Measurements from ENCODE around the gene JMJD6. TPM values are rescaled to one million over a fixed set of nuclear protein-coding genes. Genes with fewer than 3 reads are reported as not detected.

The JMJD6 gene
- total and polyA plus RNA-seq, 2 donors from 2014 or later = 23.6 to 34.3 TPM

DNA sequence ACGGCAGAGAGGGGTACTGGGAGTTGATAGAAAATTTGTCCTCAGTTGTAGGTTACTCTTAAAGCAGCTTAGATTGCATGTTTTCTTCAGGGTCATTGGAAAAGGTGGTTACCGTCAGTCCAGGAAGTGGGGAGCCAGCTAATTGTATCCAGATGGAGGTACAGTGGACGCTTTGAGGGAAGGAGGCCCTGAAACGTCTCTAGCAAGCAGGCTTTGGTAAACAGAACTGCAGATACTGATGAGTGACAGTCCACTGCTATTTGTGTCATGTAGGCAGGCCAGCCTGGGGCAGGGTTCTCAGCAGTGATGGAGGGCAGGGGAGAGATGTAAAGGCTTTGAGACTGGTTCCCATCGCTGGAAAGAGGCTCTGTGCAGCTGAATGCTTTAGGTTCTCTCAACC is 52.7 kb downstream of the JMJD6 start:
- H3K27me3 ChIP-seq (ENCODE audit: control insufficient read depth, insufficient read depth, low read length) = no peaks in the 10 kb centered on the region
- H3K36me3 ChIP-seq (ENCODE audit: control insufficient read depth in 2 of 3, insufficient read depth in 3 of 3, low read length in 3 of 3) = no peaks in the 10 kb centered on the region
- TF ChIP-seq, protein P1, sequence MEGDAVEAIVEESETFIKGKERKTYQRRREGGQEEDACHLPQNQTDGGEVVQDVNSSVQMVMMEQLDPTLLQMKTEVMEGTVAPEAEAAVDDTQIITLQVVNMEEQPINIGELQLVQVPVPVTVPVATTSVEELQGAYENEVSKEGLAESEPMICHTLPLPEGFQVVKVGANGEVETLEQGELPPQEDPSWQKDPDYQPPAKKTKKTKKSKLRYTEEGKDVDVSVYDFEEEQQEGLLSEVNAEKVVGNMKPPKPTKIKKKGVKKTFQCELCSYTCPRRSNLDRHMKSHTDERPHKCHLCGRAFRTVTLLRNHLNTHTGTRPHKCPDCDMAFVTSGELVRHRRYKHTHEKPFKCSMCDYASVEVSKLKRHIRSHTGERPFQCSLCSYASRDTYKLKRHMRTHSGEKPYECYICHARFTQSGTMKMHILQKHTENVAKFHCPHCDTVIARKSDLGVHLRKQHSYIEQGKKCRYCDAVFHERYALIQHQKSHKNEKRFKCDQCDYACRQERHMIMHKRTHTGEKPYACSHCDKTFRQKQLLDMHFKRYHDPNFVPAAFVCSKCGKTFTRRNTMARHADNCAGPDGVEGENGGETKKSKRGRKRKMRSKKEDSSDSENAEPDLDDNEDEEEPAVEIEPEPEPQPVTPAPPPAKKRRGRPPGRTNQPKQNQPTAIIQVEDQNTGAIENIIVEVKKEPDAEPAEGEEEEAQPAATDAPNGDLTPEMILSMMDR (IDR thresholded peaks at IDR 0.05; ENCODE audit: borderline replicate concordance, extremely low read depth, insufficient read depth) = no peak
- no peak overlapping the region for H3K27ac ChIP-seq (ENCODE audit: low read depth in 2 of 2, low read length in 2 of 2)
- intact Hi-C loops (cut with DNase I) = no loop called here
- DNase-seq (no peak), FAIRE-seq (no peak)
- no peaks in the 10 kb centered on the region for H3K9me3 ChIP-seq (ENCODE audit: control insufficient read depth in 2 of 3, insufficient read depth in 1 of 3, low read length in 3 of 3)
- H3K4me3 ChIP-seq (ENCODE audit: low read length in 3 of 3) = no peak overlapping the region
- no peak overlapping the region for H3K9ac ChIP-seq (ENCODE audit: low read length in 3 of 3)
- H3K4me1 ChIP-seq (ENCODE audit: control insufficient read depth in 2 of 3, insufficient read depth in 2 of 3, low read depth in 1 of 3, low read length in 3 of 3) = peaks cover 3 to 13% (median 11%) of the 10 kb centered on the region in 3 donors

DNA sequence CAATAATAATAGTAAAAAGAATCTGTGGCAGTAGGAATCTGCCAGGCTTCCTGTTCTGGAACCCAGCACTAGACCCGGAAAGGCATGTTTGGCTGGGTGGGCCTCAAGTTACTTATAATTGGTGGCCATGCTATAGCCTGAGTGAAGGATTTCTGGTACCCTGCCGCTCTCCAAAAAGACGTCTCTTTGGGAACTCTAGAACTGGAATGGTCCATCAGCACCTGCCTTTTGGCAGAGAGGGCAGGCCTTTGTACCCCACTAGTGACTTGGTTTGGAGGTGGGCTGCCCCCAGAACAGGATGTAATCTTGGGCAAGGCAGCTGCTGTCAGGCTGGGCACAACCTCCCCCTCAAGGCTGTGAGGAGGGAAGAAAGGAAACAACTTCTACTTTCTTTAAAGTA is 53.5 kb downstream of the JMJD6 start:
- H3K4me1 ChIP-seq (ENCODE audit: control insufficient read depth in 2 of 3, insufficient read depth in 2 of 3, low read depth in 1 of 3, low read length in 3 of 3) = peaks cover 3 to 13% (median 11%) of the 10 kb centered on the region in 3 donors
- intact Hi-C loops (cut with DNase I) = no loop called here
- no peaks in the 10 kb centered on the region for H3K27me3 ChIP-seq (ENCODE audit: control insufficient read depth, insufficient read depth, low read length)
- no peak overlapping the region for H3K27ac ChIP-seq (ENCODE audit: low read depth in 2 of 2, low read length in 2 of 2)
- no peaks in the 10 kb centered on the region for H3K9me3 ChIP-seq (ENCODE audit: control insufficient read depth in 2 of 3, insufficient read depth in 1 of 3, low read length in 3 of 3)
- peak overlapping the region in 1 of 3 donors; percentile 94 for H3K9ac ChIP-seq (ENCODE audit: low read length in 3 of 3)
- FAIRE-seq = no peak
- H3K4me3 ChIP-seq (ENCODE audit: low read length in 3 of 3) = peak overlapping the region in 1 of 3 donors; percentile 92
- DNase-seq = no peak
- H3K36me3 ChIP-seq (ENCODE audit: control insufficient read depth in 2 of 3, insufficient read depth in 3 of 3, low read length in 3 of 3) = no peaks in the 10 kb centered on the region
- TF ChIP-seq, protein P1 (IDR thresholded peaks at IDR 0.05; ENCODE audit: borderline replicate concordance, extremely low read depth, insufficient read depth) = no peak

DNA sequence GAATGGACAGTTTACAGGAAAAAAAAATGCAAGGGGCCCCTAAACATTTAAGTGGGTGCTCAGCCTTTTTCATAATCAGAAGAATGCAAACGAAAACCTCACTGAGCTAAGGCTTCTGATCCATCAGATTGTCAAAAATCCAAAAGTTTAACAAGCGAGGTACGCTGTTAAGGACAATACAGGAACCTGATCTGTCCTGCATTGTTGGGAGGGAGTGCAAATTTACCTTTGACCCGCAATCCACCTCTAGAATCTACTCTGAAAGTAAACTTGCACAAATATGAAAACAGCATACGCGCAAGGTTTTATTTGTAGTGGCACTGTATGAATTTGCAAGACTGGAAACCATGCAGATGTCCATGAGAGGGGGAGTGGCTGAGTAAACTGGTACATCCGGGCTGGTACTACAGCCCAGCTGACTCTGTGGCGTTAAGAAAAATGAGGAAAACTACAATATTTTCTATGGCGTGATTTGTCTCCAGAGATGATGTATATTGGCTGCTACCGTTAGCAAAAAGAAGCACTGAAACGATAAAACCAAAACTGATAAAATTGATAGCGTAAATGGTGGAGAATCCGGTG is 54.0 kb downstream of the JMJD6 start:
- intact Hi-C loops (cut with DNase I) = no loop called here
- TF ChIP-seq, protein P1 (IDR thresholded peaks at IDR 0.05; ENCODE audit: borderline replicate concordance, extremely low read depth, insufficient read depth) = no peak
- peak overlapping the region; percentile 73 to 94 (median 92) for H3K4me3 ChIP-seq (ENCODE audit: low read length in 3 of 3)
- peaks cover 3 to 16% (median 14%) of the 10 kb centered on the region in 3 donors for H3K4me1 ChIP-seq (ENCODE audit: control insufficient read depth in 2 of 3, insufficient read depth in 2 of 3, low read depth in 1 of 3, low read length in 3 of 3)
- H3K9ac ChIP-seq (ENCODE audit: low read length in 3 of 3) = peak overlapping the region; percentile 65 to 94 (median 86)
- peak overlapping the region; percentile 88 to 95 for H3K27ac ChIP-seq (ENCODE audit: low read depth in 2 of 2, low read length in 2 of 2)
- FAIRE-seq (no peak), DNase-seq (peak in 2 of 5 donors; percentile 32 to 35)
- no peaks in the 10 kb centered on the region for H3K27me3 ChIP-seq (ENCODE audit: control insufficient read depth, insufficient read depth, low read length)
- no peaks in the 10 kb centered on the region for H3K9me3 ChIP-seq (ENCODE audit: control insufficient read depth in 2 of 3, insufficient read depth in 1 of 3, low read length in 3 of 3)
- H3K36me3 ChIP-seq (ENCODE audit: control insufficient read depth in 2 of 3, insufficient read depth in 3 of 3, low read length in 3 of 3) = no peaks in the 10 kb centered on the region

DNA sequence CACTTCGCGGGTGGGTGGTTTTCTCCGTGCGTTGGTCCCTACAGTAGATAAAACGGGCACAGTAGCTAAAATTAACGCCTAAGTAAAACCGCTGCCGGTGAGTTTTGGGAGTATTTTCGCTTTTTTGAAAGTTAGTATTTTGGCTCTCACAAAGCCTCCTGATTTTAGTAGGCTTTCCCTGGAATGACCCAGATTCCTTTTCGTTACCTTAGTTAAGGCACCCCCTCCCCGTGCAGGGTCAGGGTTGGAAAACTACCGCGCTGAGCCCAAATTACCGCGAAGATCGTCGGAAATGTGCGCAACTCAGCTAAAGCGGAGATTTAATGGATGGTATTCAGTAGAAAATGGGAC is 54.5 kb downstream of the JMJD6 start:
- FAIRE-seq (no peak), DNase-seq (no peak)
- Histone ChIP-seq H3K9me3 (ENCODE audit: control insufficient read depth in 2 of 3, insufficient read depth in 1 of 3, low read length in 3 of 3) (no peaks in the 10 kb centered on the region), H3K9ac (ENCODE audit: low read length in 3 of 3) (peak overlapping the region; percentile 65 to 94 (median 86)), H3K27me3 (ENCODE audit: control insufficient read depth, insufficient read depth, low read length) (no peaks in the 10 kb centered on the region), H3K36me3 (ENCODE audit: control insufficient read depth in 2 of 3, insufficient read depth in 3 of 3, low read length in 3 of 3) (no peaks in the 10 kb centered on the region), H3K4me1 (ENCODE audit: control insufficient read depth in 2 of 3, insufficient read depth in 2 of 3, low read depth in 1 of 3, low read length in 3 of 3) (peaks cover 3 to 19% (median 16%) of the 10 kb centered on the region in 3 donors), H3K27ac (ENCODE audit: low read depth in 2 of 2, low read length in 2 of 2) (peak overlapping the region; percentile 88 to 95), H3K4me3 (ENCODE audit: low read length in 3 of 3) (peak overlapping the region; percentile 73 to 94 (median 92))
- TF ChIP-seq, protein P1 (IDR thresholded peaks at IDR 0.05; ENCODE audit: borderline replicate concordance, extremely low read depth, insufficient read depth) = no peak
- intact Hi-C loops (cut with DNase I) = no loop called here
